HTERT RPE-1 (cell line): ENCODE data around the gene C1QTNF12.
"Not testable (repeated sequence)": the region's sequence is repeated elsewhere in the genome, so short reads cannot be mapped to it uniquely, and the experiment has no call there.

ENCODE experiments used
- in situ Hi-C: fragments of 300-500 bp; cut with MboI; formaldehyde crosslinking; loops from 4 replicates; pipeline ENCODE4 v1.14.3; 2020; ENCODE audit warnings: low sequenced_read_pairs

Gene C1QTNF12

GRCh38 chr1:1259951-1260600, 13.6 kb upstream of the C1QTNF12 start:
- in situ Hi-C loops: no loop called here

DNA sequence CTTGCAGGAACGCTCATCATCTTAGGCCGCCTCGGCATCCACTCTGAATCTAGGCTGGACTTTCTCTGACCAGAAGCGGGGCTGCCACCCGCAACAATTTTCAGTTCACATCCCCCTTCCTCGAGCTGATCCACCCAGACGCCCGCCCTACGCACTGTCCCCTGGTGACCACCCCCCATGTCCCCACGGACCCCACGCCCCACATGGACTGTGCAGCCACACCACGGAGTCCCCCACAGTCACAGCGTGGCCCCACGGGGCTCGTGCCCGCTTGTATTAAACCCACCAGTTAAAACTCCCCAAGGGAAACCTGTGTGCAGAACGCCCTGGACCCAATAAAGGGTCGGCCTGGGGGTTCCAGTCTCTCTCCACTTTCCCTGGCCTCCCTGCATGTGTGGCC, 13.0 kb upstream of the C1QTNF12 start:
- in situ Hi-C loops: no loop called here

- in situ Hi-C loops: no loop called here
Measured at GRCh38 chr1:1259119-1259488, 12.6 kb upstream of the C1QTNF12 start.

DNA sequence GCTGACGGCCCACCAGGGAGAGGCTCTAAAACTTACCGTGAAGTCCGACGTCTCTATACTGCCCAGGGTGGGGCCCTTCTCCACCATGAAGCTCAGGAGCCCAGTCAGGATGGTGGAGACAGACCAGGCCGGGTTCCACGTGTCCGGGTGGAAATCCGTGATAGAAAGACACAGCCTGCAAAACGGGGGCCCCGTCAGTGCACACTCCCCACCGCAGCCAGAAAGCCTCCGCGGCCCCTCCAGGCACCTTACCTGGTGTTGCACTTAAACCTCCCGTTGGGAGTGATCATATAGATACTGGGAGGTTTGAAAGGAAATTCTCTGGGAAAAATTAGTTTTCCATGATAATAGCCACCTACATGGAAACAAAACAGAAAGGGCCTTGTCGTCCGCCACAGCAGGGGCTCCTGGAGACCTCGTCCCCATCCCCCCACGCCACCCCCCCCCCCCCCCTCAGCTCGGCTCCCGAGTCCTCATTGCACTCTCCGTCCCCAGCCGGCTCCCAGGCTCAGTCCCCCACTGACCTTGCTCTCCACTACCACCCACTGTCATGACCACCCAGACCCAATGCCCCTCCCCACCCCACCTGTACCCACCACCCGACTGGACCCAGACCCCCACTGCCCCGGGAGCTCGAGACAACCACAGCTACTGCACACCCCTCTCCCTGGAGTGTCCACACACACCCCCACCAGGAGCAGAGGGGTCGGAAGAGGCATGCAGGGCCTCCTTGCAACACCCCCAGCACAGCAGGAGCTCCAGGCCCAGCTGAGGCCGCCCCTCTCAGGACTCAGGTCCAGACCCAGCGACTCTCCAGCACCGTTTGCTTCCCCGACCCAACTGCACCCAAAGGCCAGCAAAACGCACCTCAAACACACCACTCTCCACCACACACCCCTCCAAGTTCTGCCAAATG, 10.7 kb upstream of the C1QTNF12 start:
- in situ Hi-C loops: no loop called here

DNA sequence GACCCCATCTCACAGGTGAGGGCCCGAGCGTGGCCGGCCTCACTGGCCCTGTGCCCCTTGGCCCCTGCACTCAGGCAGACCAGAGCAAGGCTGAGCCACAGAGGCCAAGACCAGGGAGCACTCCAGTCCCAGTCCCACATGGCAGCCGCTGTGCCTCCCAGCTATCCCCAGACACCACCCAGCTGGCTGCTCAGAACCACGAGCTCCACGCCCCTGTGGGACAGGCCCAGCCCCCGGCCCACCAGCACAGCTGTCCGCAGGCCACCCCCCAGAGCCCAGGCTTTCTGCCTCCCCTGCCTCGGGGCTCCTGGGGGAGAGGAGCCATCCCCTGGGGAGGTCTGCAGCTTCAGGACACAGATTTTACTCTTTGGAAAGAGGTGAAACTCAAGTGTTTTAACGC, 9.1 kb upstream of the C1QTNF12 start:
- in situ Hi-C loops: no loop called here

- in situ Hi-C loops: no loop called here
Measured at GRCh38 chr1:1255078-1255477, 8.6 kb upstream of the C1QTNF12 start.

DNA sequence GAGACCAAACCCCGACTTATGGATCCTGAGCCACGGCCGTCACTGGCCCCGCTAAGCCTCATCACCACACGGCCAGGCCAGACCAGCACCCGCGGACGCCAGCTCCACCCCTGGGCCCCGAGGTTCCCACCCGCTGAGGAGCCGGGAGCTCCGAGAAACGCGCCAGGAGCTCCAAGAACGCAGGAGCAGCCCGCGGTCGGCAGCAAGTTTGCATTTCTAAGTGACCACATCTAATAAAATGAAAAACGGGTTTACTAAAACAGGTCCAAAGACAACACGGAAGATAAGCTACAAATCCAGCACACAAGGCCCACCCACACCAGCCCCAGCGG, 8.1 kb upstream of the C1QTNF12 start:
- in situ Hi-C loops: no loop called here

DNA sequence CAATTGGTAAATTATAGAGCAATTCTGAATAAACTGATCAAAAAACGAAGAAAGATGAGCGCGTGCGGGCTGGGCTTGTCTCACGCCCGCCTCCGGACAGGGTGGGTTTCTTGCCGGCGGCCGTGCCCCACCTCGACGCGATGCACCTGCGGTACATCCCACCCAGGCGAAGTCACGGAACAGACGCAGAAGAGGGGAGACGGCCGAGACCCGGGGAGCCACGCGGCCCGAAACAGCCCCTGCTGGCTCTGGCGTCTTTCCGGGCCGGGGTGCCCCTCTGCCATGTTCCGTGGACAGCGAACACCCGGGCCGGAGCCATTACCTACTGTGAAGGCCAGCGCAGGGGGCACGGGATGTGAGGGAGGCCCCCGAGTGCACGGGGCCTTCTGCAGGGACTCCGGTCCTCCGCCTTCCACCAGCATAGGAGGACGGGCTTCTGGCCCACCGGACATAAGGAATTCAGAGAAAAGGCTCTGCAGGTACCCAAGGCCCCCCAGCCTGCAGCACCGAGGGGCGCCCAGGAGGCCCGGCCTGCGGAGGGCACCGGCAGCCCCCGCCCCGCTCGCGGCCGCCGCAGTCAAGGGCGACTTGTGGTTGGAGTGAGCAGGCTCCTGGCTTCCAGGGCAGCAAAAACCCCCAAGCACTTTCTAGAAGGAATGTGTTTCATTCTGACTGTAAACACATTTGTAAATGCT, 7.6 kb upstream of the C1QTNF12 start:
- in situ Hi-C loops: no loop called here

GRCh38 chr1:1253314-1253713, 6.8 kb upstream of the C1QTNF12 start:
- in situ Hi-C loops: no loop called here

GRCh38 chr1:1250786-1251284, 4.3 kb upstream of the C1QTNF12 start:
- in situ Hi-C loops: no loop called here

DNA sequence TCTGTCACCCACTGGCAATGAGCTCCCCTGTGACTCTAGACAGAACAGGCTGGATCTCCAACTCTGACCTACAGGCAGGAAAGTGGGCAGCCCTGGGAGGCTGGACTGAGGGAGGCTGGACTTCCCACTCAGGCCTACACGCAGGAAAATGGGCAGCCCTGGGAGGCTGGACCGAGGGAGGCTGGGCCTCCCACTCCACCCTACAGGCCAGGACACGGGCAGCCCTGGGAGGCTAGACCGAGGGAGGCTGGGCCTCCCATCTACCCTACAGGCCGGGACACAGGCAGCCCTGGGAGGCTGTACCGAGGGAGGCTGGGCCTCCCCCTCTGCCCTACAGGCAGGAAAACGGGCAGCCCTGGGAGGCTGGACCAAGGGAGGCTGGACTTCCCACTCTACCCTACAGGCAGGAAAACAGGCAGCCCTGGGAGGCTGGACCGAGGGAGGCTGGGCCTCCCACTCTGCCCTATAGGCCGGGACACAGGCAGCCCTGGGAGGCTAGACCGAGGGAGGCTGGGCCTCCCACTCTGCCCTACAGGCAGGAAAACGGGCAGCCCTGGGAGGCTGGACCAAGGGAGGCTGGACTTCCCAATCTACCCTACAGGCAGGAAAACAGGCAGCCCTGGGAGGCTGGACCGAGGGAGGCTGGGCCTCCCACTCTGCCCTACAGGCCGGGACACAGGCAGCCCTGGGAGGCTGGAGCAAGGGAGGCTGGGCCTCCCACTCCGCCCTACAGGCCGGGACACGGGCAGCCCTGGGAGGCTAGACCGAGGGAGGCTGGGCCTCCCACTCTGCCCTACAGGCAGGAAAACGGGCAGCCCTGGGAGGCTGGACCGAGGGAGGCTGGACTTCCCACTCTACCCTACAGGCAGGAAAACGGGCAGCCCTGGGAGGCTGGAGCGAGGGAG, 1.7 kb upstream of the C1QTNF12 start:
- in situ Hi-C loops: not testable (repeated sequence)

DNA sequence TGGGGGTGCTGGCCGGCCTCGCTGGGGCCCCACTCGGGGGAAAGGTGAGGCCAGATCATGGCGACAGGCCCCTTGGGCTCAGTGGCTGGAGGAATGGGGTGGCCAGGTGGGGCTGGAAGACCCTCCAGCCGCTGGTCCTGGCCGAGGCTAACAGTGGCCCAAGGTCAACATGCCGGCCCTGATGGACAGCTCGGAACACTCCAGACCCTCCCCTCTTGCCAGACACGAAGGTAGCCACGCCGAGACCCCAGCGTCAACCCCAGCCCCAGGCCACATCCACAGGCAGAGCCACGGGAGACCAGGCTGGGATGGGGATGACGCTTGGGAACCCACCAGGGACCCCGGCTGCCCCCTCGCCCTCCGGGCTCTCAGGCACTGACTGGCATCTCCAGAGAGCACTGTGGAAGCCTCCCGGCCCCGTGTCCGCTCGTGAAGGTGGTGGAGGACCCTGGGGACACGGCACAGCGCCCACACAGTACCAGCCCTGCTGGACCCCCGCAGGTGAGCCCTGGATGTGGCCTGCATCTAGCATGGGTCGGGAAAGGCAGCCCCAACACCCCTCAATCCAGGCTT, 905 bp upstream of the C1QTNF12 start:
- in situ Hi-C loops: no loop called here

DNA sequence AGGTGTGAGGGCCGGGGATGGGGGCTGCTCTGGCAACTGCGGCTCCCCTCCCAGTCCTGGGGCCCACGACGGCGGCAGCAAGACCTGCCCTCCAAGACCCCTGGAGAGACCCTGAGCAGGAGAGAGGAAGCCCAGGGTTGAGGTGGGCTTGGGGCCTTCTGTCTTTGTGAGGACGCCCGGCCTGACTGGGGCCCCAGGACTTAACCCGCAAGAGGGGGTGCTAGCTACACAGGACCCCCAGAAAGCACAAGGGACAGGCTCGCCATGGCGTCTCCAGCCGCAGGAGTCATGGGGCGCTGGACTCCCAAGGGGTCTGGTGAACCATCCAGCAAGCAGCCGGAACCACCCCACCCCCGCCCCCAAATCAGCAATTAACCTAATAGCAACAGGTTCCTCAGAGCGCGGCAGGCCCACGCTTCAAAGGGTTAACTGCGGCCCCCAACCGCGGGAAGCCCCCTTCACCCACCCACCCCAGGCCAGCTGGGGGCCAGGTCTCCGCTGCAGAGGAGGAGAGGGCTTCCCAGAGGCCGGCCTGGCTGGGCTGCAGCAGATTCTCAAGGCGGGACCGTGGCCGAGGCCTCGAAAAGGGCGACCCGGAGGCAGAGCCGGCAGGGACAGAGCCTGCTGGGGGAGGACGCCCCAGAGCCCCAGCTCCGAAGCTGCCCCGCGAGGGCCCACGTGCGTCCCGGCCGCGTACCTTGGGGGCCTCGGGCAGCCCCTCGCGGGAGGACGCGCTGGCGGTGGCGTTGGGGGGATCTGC, 525 bp downstream of the C1QTNF12 start:
- in situ Hi-C loops: no loop called here

GRCh38 chr1:1245178-1245816, 1.2 kb downstream of the C1QTNF12 start:
- in situ Hi-C loops: no loop called here

- in situ Hi-C loops: no loop called here
Measured at GRCh38 chr1:1244192-1244811, 2.2 kb downstream of the C1QTNF12 start.

GRCh38 chr1:1243807-1244191, 2.7 kb downstream of the C1QTNF12 start:
- in situ Hi-C loops: no loop called here

DNA sequence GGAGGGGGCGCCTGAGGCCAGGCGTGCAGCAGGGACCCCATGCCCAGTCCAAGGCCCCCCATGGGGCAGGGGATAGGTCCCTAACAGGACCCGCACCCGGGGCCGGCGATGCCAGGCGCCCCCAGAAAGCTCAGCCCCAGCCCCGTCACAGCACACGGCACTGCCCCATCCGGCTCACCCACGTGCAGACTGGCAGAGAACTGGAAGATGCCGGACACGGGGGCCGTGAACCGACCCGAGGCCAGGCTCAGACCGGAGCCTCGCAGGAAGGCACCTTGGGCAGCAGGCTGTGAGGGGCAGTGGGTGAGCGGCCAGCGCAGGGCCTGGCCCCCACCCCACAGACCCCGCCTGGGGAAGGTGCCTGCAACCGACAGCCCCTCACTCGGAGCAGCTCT, 3.3 kb downstream of the C1QTNF12 start:
- in situ Hi-C loops: no loop called here

DNA sequence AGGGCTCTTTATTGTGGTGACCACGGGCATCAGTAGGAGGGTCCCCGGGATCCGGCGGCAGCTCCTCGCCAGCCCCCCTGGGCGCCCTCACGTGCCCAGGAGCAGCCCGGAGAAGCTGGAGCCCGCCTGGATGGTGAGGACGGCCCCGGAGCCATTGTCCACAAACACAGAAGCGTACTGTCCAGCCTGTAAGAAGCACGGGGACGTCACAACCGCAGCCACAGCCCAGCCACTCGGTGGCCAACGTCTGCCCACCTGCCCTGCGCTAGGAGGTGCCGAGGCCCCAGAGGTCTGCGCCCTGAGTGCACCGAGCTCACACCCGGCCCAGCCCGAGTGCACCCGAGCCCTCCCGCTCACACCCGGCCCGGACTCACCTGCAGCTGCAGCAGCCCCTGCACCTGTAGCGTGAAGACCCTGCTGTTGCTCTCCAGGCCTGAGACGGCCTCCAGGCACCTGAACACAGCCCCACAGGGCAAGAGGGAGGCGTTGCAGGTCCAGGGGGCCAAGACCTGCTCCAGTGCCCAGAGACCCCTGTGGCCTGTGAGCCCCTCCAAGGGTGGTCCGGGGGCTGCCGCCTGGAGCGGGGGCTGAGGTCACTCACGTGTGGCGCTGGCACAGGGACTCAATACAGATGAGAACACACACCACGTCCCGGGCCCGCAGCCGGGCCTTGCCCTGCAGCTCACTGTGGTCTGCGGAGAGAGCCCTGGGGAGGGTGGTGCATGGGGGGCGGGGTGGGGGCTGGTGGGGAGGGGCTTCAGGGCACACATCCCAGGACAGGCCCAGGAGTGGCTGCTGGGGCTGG, 3.9 kb downstream of the C1QTNF12 start:
- in situ Hi-C loops: no loop called here
